ENCODE data around the gene EVA1A.

GRCh38 chr2:75523313-75524275 lies 37.1 kb downstream of the EVA1A start:
- TF ChIP-seq CTCF (IDR thresholded peaks at IDR 0.05; ENCODE audit: borderline replicate concordance, extremely low read depth, low read length, poor library complexity, severe bottlenecking) = no peak
- no peak for TF ChIP-seq EZH2 (IDR thresholded peaks at IDR 0.05; ENCODE audit: borderline replicate concordance, low read depth, low read length, severe bottlenecking)
